Activated CD8-positive, alpha-beta memory T cell treated with anti-CD3 and anti-CD28 coated beads, Interleukin-2, amount 50 U/mL, for 1 hour (primary cell): Measurements from ENCODE around the gene C1orf116.
A peak's percentile ranks its signal among the peaks of the same experiment; 100 is the strongest.
"Not testable (repeated sequence)": the region's sequence is repeated elsewhere in the genome, so short reads cannot be mapped to it uniquely, and the experiment has no call there.

Source experiments
- DNase-seq: peaks from one replicate; pipeline ENCODE4 v3.0.0-alpha.2; 2020; ENCODE audit errors: extremely low read depth

C1orf116 gene

DNA sequence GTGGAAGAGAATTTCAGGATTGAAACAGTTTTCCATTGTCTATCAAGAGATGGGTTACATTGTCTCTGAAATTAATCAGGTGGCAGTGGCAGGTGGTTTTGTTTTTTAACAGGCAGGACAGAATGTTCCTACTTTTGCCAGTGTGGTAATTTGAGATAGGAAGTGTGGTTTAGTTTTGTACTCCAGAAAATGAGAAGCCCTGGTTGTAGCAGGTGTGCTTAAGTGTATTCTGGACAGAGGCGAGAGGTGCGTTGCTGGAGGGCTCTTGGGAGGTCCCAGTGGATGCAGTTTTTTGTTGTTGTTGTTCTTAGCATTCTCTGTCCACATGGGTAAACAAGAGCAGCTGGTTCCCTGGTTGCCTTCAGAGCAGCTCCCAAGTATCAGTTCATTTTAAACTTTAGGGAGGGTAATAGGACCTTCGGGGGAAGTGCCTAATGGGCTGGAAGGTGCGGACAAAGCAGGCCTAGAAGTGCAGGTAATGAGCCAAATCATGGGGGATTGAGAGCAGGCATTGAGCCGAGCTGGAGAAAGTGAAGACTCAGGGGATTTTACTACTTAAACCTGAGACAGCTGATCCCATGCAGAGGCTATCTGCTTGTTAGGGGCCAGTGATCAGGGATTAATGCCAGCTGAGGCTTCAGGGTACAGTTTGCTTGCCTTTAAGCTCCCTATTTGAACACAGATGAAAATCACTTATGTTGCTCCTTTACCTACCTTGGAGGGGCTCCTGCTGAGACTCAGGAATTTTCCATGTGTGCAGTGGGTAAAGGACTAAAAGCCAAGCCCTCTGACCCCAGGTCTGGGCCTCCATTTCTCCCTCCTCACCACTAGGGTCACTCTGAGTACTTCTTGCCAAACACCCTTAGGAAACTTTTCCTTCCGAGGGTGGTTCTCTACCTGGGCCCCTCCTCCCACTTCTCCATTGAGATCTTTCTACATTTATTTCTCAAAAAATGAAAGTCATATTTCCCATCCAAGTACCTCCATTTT lies 26.6 kb upstream of the C1orf116 start:
- no peak for DNase-seq

DNA sequence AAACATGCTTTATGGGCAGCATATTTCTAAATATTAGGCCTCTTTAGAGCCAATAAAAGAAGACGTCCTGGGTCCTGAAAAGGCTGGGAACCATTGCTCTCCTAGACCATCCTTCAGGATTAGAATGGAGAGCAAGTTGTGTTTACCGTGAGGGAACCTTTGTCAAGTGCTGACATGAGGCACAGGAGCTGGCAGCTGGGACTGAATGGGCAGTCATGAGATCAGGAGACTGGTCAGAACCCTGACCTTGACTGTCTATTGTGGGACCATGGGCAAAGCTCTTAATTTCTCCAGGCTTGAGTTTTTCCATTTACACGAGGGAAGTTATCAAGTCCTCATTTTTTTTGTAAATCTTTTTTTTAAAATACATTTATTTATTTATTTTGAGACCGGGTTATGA lies 25.7 kb upstream of the C1orf116 start:
- no peak for DNase-seq

DNA sequence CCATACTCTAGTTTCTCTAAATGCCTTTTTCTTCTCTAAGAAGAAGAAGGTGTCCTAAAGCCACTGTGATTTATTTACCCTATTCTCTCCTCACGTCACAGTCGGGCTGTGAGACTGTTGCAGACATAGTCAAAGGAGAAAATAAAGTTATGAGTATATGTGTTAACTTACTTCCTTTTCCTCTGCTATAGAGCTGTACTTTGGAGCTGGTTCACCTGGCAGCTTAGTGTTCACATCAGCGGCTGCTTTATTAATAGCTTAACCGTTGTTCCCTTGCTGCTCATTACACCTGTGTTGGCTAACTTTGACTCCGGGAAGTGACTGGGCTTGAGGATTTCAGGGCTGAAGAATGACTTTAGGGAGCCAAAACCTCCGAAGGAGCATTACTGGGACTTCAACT lies 24.1 kb upstream of the C1orf116 start:
- no peak for DNase-seq

DNA sequence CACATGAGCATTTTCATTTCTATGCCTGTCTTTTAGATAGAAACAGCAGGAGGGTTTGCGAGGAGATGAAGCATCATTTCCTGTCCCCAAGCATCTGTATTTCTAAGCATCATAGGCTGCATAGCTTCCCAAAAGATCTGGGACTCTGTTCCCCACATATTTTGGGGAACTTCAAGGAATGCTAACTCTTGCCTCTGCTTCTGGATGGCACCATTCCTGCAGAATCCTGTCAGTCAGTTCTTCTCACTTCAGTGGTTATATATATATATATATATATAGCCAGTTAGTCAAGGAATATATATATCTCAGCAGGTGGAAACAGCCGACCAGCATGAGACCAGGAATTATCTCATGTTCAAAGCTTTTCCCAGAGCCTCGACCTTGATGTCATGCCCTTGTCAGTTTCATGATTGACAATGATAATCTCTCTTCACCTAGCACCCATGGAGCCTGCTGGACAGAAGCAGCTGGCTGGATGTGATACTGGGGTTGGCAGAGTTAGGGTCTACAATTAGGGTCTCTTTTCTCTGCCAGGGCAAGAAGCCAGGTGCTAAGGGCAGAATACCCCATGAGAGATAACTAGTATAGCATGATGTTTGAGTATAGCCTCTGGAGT lies 22.9 kb upstream of the C1orf116 start:
- DNase-seq: no peak

DNA sequence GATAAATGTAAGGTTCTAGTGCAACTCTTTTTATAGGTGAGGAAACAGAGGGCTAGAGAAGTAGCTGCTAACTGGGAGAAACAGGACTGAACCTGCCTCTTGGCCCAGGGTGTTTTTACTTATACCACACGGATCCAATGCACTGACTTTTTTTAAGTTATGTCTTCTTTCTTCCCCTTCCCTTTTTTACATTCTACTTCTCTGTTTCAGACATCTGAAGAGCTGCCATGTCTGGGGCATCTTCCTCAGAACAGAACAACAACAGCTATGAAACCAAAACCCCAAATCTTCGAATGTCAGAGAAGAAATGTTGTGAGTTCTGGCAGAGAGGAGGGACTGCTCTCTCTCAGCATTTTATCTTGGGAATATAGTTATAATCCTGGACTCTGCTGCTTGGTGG lies 21.9 kb upstream of the C1orf116 start:
- no peak for DNase-seq

DNA sequence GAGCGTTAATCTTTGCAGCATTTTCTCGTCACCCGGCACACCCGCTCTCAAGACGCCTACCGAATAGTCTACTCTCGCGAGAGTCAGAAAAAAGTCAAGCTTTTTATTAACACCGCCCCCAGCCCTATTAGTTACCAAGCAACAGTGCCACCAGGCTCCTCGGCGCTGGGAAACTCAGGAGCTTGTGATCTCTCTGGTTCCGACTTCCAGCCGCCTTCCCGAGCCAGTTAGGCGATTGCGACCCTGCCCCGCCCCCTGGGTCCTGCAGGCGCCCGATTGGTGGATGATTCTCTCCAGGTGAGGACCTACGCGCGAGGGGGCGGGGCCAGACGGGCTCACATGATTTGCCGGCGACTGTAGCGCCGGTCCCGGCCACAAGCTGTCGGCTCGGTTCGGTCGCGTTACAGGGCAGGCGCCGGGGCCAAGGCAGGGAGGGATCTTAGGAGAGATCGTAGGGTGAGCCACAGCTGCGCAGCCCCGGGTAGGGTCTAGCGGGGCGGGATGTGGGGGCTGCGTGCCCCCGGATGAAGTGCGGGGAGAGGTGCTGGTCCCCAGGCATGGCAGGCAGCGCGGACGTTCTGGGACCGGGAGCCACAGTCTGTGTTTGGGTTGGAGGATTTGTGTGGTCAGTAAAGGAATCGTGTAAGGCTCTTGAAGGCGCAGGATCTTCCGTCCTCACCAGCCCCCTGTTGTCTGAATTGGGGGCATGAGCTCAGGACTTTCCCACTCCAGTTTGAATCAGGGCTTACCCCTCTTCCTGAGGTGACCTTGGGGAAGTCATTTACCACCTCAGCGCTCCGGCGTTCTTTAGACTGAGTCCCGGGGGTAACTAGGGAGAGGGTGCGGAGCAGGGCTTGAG lies 20.6 kb upstream of the C1orf116 start, which contains the start of gene PFKFB2:
Gene PFKFB2, plus strand, starts transcription at position 365 of the 859 bp plus-strand sequence. CDS start 1,443 bp downstream, outside the sequence.
- peak; percentile 94 for DNase-seq

DNA sequence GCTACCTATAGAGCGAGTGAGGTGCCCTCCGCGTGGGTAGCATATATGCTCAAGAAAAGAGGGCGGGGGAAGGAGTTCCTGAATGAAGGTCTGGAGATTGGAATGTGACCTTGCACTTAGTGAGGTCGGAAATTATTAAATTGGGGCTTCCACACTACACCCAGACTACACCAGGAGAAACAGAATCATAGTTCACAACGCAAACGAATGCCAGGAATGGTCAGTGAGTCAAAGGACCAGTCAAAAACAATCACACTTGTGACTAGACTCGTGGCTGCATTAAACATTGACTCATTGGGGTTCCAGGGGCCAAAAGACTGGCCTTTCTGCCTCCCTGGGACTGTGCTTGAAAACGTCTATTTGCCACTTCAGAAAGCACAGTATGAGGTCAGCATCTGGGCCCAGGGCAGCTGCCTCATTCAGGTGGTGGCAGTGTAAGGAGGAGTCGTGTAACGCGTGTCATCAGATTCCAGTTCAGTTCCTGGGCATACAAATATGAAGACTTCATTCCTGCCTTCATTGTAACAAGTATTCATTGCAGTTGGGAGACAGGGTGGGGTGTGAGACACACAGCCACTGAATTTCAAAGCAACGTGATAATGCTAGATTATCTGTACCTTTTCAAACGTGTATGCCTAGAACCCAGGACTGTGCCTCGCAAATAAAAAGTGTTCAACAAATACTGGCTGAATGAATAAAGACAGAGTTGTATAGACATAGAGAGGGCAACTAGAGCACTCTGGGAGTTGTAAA lies 18.8 kb upstream of the C1orf116 start, which contains the start of gene YOD1:
Gene YOD1, minus strand, starts transcription at position 18 of the 753 bp plus-strand sequence. CDS start 178 bp downstream, outside the sequence.
- DNase-seq: no peak

DNA sequence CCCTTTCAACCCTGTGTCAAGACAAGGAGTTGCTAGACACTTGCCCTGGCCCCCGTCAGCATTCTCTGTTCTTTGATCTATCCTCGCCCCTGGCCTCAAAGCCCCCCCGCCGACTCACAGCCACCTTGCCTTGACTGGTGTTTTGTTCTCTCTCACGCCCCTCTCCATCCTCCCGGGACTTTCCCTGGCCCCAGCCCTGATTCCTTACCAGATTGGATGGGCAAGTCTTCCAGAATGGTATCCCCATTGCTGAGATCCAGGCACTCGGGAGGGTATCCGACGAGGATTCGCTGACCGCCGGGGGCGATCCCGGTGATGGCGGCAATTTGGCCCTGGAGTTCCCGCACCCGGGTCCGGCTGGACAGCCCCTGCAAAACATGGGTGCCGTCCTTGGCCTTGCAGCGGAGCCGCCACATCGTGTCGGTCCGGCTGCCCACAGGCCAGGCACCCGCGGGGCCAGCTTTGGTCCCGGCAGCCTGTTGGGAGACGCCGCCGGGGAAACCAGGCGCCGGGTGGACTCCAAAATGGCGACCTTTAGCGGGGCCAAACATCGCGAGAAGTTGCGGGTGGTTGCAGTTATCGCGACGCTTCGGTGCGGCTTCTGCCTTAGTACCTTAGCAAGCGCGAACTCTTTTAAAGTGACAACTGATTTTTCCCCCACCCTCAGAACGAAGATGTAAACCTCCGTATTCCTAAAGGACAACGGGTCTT lies 18.1 kb upstream of the C1orf116 start:
- DNase-seq: peak; percentile 84

DNA sequence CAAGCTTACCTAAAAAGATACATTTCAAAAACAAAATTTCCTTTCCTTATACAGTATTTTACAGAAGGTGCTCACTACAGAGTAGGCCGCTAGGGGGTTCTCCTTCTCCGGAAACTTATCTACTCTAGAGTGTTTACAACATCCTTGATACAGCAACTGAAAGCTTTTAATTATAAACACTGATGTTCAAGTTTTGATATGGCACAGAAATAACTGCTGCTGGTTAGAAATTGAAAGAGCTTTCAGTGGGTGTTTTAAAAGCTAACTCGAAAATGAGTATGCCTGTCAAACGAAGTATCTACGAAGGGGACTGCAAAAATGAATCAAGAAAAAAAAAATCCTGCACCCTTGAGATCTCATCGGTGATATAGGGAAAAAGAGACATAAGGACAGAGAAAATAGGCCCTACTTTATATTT lies 17.4 kb upstream of the C1orf116 start:
- no peak for DNase-seq

DNA sequence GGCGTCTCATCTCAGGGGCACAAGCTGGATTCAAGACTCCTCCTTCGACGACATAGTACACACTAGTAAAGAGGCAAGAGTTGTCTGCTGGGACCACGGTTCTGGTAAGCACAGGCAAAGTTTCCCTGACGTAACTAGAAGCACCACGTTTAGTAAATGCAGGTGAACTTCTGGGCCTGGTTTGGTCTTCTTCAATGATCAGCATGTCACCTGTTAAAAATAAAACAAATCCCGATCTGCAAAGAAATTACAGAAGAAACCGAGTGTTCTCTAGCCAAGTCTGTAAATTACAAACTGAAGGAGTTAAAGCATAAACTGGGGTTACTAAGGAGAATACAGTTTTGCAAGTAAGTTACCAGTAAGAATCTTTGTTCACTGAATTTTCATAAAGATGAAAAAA lies 17.0 kb upstream of the C1orf116 start:
- DNase-seq: no peak

DNA sequence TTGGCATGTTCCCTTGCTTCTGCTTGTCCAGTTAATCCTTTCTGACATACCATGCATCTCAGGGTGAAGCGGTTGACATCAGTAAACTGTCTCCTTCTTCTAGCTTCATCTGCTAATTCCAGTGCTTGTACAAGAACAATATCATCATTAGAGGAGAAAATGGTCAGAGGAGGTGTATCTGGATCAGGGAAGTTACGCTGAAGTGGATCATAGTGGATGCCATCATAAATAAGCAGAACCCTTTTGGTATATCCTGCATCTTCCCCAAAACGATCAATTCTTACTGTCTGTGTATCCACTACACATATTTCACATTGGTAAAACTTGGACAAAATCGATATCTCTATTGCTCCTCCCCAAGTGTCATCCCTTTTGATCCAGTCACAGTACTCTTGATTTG lies 16.5 kb upstream of the C1orf116 start:
- no peak for DNase-seq

DNA sequence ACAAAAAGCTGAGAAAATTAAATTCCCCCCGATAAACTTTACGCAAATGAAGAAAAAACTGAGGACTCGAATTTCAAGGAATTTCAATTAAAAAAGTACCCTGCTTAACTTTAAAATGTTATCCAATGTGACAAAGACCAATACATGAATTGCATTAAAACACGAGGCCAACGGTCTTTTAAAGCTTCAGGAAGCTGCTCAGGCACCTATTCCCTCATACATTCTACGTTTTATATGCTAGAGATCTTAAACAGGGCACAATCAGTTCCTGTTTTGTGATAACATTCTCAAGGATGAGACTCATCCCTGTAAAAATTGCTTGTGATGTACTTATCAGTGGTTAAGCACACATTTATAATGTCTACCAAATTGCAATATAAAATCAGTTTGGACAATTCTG lies 15.5 kb upstream of the C1orf116 start:
- no peak for DNase-seq

DNA sequence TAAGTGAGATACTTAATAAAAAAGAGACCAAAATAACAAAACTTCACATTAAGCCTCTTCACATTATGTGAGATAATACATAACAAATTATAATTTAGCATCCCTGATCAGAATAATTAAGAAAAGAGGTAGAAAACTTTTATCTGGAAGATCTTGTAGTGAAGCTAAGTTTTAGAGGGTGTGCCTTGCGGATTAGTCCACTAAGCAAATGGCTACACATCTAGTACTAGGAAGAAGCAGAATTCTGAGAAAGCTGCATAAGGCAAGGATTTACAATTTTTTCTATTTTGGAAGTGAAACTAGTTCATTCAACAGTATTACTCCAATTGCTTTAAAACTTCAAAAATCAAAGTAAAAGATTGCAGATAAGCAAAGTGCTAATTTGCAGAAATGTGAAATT lies 14.9 kb upstream of the C1orf116 start:
- no peak for DNase-seq

DNA sequence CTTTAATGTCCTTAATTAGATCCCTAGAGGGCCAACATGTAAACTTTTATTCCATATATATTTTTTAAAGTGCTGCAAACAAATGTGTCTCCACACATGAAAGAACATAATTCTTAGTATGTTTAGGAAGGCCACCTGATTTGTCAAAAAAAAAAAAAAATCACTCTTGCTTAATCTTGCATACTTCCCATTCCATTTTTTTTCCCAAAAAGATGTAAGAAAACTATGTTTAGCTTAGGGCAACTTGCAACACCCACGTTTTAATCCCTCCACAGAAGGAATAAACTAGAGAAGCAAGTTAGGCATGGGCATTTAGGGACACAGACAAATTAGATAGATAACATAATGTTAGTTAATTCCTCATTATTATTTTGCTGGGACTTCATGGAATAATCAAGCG lies 12.9 kb upstream of the C1orf116 start:
- no peak for DNase-seq

DNA sequence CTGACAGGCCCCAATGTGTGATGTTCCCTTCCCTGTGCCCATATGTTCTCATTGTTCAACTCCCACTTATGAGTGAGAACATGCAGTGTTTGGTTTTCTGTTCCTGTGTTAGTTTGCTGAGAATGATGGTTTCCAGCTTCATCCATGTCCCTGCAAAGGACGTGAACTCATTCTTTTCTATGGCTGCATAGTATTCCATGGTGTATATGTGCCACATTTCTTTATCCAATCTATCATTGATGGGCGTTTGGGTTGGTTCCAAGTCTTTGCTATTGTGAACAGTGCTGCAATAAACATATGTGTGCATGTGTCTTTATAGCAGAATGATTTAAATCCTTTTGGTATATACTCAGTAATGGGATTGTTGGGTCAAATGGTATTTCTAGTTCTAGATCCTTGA lies 8.8 kb upstream of the C1orf116 start:
- DNase-seq: not testable (repeated sequence)

DNA sequence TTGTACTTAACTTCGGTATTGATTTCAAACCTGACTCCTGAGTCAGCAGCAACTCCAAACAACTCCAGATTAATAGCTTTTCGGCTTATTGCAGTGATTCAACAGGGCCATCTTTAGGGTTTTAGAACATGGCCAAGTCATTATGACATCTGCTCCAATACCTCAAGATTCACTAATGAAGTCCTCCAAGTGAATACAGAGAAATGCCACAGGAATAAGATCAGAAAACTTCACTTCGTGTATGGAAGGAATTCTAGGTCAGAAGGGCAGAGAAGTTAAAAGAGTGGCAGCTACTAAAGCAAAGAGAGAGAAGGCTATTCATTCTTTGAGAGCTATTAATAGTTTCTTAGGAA lies 7.6 kb upstream of the C1orf116 start:
- no peak for DNase-seq

DNA sequence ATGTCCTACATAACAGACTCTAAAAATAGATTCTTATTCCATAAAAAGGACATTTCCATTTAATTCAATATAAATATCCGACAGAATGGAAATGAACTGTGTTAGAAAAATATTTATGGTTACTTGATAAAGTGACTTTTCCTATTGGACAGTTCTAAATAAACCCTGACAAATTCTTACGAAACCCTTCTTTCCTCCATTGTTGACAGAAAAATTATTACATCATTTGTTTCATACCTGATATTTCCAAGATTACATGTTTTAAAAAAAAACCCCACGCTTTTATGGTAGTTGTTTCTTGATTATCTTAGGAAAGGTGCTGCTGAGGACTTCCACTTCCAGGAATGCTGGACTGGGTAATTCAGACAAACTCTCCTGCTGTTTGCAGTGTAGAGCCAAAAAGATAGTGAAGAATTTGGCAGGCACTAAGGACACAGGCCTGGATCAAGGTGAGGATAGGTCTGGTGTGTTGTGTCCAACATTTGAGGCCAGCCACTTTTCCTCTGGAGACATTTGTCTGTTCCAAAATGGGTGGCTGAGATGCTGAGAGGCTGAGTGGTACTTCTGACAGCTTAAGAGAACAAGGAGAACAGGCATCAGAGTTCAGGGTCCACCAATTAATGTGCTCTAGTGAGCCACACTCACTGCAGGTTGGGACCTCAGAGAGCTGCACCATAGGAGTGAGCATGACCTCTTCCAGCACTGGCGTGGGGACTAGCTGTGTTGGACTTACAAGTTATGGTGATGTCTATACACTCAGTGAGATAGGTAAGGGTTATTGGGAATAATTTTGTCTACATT lies 7.0 kb upstream of the C1orf116 start:
- no peak for DNase-seq

DNA sequence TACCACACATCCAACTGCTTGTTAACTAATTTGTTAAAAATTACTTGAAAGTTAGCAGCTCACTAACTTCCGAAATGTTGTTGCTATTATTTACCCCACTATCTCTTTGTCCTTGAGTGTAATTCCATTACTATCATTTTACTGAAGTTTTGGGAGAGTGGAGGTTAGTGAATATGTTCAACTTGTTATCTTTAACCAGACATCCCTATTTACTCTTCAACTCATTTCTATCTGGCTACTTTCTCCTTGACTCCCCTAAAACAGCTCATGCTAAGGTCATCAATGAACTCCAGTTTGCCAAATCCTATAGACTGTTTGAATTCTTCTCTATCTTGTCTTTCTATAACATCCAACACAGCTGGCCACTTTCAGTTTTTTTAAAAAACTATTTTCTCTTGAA lies 4.3 kb upstream of the C1orf116 start:
- DNase-seq: no peak

DNA sequence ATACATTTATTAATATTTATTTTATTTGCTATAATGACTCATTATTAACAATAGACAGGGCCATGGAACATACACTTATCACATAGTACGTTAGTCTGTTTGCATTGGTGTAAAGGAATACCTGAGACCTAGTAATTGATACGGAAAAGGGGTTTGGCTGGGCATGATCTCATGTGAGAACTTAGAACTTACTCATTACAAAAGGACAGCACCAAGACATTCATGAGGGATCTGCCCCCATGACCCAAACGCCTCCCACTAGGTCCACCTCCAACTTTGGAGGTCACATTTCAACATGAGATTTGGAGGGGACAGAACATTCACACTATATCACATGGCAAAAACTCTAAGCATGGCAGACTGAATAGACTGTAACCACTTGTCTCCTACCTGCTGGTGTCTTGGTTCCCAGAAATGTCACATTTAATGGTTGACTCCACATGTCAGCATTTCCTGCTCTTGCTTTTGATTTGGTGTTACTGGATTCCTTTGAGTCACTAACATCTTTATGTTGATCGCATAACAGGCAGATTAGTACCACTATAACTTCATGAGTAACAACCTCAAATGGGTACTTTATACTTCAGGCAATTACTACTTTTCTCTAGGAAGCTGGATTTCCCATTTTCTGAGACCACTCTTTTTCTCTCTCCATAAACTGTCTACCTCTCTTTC lies 3.5 kb upstream of the C1orf116 start:
- DNase-seq: no peak
